ENCODE data around the gene ATP6V1F. TPM values are rescaled to one million over a fixed set of nuclear protein-coding genes. Genes with fewer than 3 reads are reported as not detected.

The ATP6V1F gene
- total RNA-seq, 1 donor from 2014 or later: 142 TPM

DNA sequence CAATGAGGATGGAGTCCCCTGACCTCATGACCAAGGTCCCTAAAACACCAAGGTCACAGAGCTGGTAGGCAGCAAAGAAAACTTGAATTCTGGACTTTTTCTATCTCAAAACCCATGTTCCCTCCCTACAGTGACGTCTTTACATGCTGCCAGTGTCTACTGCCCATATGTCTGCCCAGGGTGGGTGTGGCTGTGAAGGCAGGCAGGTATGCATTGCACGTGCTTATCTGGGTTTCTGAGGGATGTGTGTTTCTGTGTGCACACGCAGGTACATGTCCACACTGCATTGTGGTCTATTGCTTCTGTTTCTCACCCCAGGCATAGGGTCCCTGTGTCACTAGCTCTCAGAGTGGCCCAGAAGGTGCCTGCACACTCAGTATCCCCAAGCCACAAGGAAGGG is 13.5 kb downstream of the ATP6V1F start:
- intact Hi-C loops (cut with DNase I): no loop called here
- H3K27me3 ChIP-seq: no peaks in the 10 kb centered on the region
- H3K27ac ChIP-seq: no peak overlapping the region
- DNase-seq (ENCODE audit: low spot score in 2 of 2): no peak
- H3K9me3 ChIP-seq: no peaks in the 10 kb centered on the region
- no peaks in the 10 kb centered on the region for H3K4me1 ChIP-seq
- TF ChIP-seq CTCF (IDR thresholded peaks at IDR 0.05): no peak
- H3K36me3 ChIP-seq: no peaks in the 10 kb centered on the region
- no peak overlapping the region for H3K4me3 ChIP-seq

- H3K36me3 ChIP-seq: no peaks in the 10 kb centered on the region
- H3K4me1 ChIP-seq: no peaks in the 10 kb centered on the region
- no peak for DNase-seq (ENCODE audit: low spot score in 2 of 2)
- H3K27me3 ChIP-seq: no peaks in the 10 kb centered on the region
- H3K27ac ChIP-seq: no peak overlapping the region
- H3K9me3 ChIP-seq: no peaks in the 10 kb centered on the region
- H3K4me3 ChIP-seq: no peak overlapping the region
- no peak for TF ChIP-seq CTCF (IDR thresholded peaks at IDR 0.05)
- intact Hi-C loops (cut with DNase I): no loop called here
Measured at GRCh38 chr7:128876586-128876977, 13.9 kb downstream of the ATP6V1F start.

GRCh38 chr7:128876978-128877755 is 14.5 kb downstream of the ATP6V1F start:
- Histone ChIP-seq H3K27me3 (no peaks in the 10 kb centered on the region), H3K36me3 (no peaks in the 10 kb centered on the region), H3K9me3 (no peaks in the 10 kb centered on the region), H3K4me3 (no peak overlapping the region), H3K27ac (no peak overlapping the region), H3K4me1 (no peaks in the 10 kb centered on the region)
- intact Hi-C loops (cut with DNase I): no loop called here
- DNase-seq (ENCODE audit: low spot score in 2 of 2): no peak
- no peak for TF ChIP-seq CTCF (IDR thresholded peaks at IDR 0.05)

GRCh38 chr7:128877756-128878120 is 15.1 kb downstream of the ATP6V1F start:
- intact Hi-C loops (cut with DNase I): no loop called here
- H3K27me3 ChIP-seq: no peaks in the 10 kb centered on the region
- no peak overlapping the region for H3K4me3 ChIP-seq
- no peaks in the 10 kb centered on the region for H3K9me3 ChIP-seq
- H3K36me3 ChIP-seq: no peaks in the 10 kb centered on the region
- no peak for TF ChIP-seq CTCF (IDR thresholded peaks at IDR 0.05)
- no peaks in the 10 kb centered on the region for H3K4me1 ChIP-seq
- no peak overlapping the region for H3K27ac ChIP-seq
- DNase-seq (ENCODE audit: low spot score in 2 of 2): no peak

- no peak overlapping the region for H3K4me3 ChIP-seq
- H3K27me3 ChIP-seq: no peaks in the 10 kb centered on the region
- H3K9me3 ChIP-seq: no peaks in the 10 kb centered on the region
- no peaks in the 10 kb centered on the region for H3K4me1 ChIP-seq
- intact Hi-C loops (cut with DNase I): no loop called here
- H3K36me3 ChIP-seq: no peaks in the 10 kb centered on the region
- TF ChIP-seq CTCF (IDR thresholded peaks at IDR 0.05): no peak
- DNase-seq (ENCODE audit: low spot score in 2 of 2): no peak
- H3K27ac ChIP-seq: no peak overlapping the region
Measured at GRCh38 chr7:128878226-128879105, 15.8 kb downstream of the ATP6V1F start.

All from ascending aorta (tissue), 2 donors.